ENCODE data around the gene MIXL1.

The MIXL1 gene

GRCh38 chr1:226210571-226211176 is 12.8 kb upstream of the MIXL1 start:
- TF ChIP-seq CTCF (IDR thresholded peaks at IDR 0.05; ENCODE audit: insufficient read depth, low read length, poor library complexity, severe bottlenecking) = no peak
- DNase-seq (ENCODE audit: extremely low read depth, insufficient read length) = no peak
- Histone ChIP-seq H3K36me3 (ENCODE audit: control insufficient read depth, insufficient read depth, low read length) (no peaks in the 10 kb centered on the region), H3K4me3 (replicated peaks; ENCODE audit: low read depth, low read length) (no peak overlapping the region), H3K27me3 (replicated peaks; ENCODE audit: control insufficient read depth, insufficient read depth, low read length) (no peaks in the 10 kb centered on the region)

GRCh38 chr1:226211181-226211821 is 12.2 kb upstream of the MIXL1 start:
- H3K27me3 ChIP-seq (replicated peaks; ENCODE audit: control insufficient read depth, insufficient read depth, low read length) = no peaks in the 10 kb centered on the region
- TF ChIP-seq CTCF (IDR thresholded peaks at IDR 0.05; ENCODE audit: insufficient read depth, low read length, poor library complexity, severe bottlenecking) = no peak
- DNase-seq (ENCODE audit: extremely low read depth, insufficient read length) = no peak
- no peaks in the 10 kb centered on the region for H3K36me3 ChIP-seq (ENCODE audit: control insufficient read depth, insufficient read depth, low read length)
- H3K4me3 ChIP-seq (replicated peaks; ENCODE audit: low read depth, low read length) = no peak overlapping the region

GRCh38 chr1:226212545-226212944 is 10.9 kb upstream of the MIXL1 start:
- no peak overlapping the region for H3K4me3 ChIP-seq (replicated peaks; ENCODE audit: low read depth, low read length)
- no peaks in the 10 kb centered on the region for H3K27me3 ChIP-seq (replicated peaks; ENCODE audit: control insufficient read depth, insufficient read depth, low read length)
- TF ChIP-seq CTCF (IDR thresholded peaks at IDR 0.05; ENCODE audit: insufficient read depth, low read length, poor library complexity, severe bottlenecking) = no peak
- no peak for DNase-seq (ENCODE audit: extremely low read depth, insufficient read length)
- no peaks in the 10 kb centered on the region for H3K36me3 ChIP-seq (ENCODE audit: control insufficient read depth, insufficient read depth, low read length)

GRCh38 chr1:226215239-226215638 is 8.2 kb upstream of the MIXL1 start:
- TF ChIP-seq CTCF (IDR thresholded peaks at IDR 0.05; ENCODE audit: insufficient read depth, low read length, poor library complexity, severe bottlenecking) = no peak
- H3K27me3 ChIP-seq (replicated peaks; ENCODE audit: control insufficient read depth, insufficient read depth, low read length) = no peaks in the 10 kb centered on the region
- no peak overlapping the region for H3K4me3 ChIP-seq (replicated peaks; ENCODE audit: low read depth, low read length)
- H3K36me3 ChIP-seq (ENCODE audit: control insufficient read depth, insufficient read depth, low read length) = no peaks in the 10 kb centered on the region
- no peak for DNase-seq (ENCODE audit: extremely low read depth, insufficient read length)

- DNase-seq (ENCODE audit: extremely low read depth, insufficient read length) = no peak
- Histone ChIP-seq H3K27me3 (replicated peaks; ENCODE audit: control insufficient read depth, insufficient read depth, low read length) (no peaks in the 10 kb centered on the region), H3K4me3 (replicated peaks; ENCODE audit: low read depth, low read length) (no peak overlapping the region), H3K36me3 (ENCODE audit: control insufficient read depth, insufficient read depth, low read length) (no peaks in the 10 kb centered on the region)
- TF ChIP-seq CTCF (IDR thresholded peaks at IDR 0.05; ENCODE audit: insufficient read depth, low read length, poor library complexity, severe bottlenecking) = no peak
Measured at GRCh38 chr1:226216056-226216455, 7.4 kb upstream of the MIXL1 start.

Measured in GM06990 (cell line).